Raji (cell line): ENCODE measurements around the gene DCST1.

ENCODE experiments used
- POLR2A ChIP-seq: IDR thresholded peaks from 2 replicates; pipeline ENCODE4 v1.6.1; 2011; ENCODE audit warnings: low read depth, low read length, control low read depth; ENCODE audit not compliant: insufficient read depth

The DCST1 gene

GRCh38 chr1:154998818-154999570 lies 34.6 kb upstream of the DCST1 start:
- peak; percentile 65 for TF ChIP-seq POLR2A

- TF ChIP-seq POLR2A = no peak
These were observed 33.8 kb upstream of the DCST1 start for GRCh38 chr1:154999571-155000410.

- no peak; the same call in 1 of the 2 replicates for TF ChIP-seq POLR2A
These were observed 33.3 kb upstream of the DCST1 start for GRCh38 chr1:155000411-155000725.

- TF ChIP-seq POLR2A = peak; percentile 56
These were observed 32.7 kb upstream of the DCST1 start for GRCh38 chr1:155000726-155001424.

- no peak for TF ChIP-seq POLR2A
These were observed 32.3 kb upstream of the DCST1 start for GRCh38 chr1:155001425-155001674.

GRCh38 chr1:155001675-155002463 lies 31.8 kb upstream of the DCST1 start:
- TF ChIP-seq POLR2A = peak; percentile 12; the same call in 1 of the 2 replicates

- TF ChIP-seq POLR2A = no peak
These were observed 31.0 kb upstream of the DCST1 start, which contains the start of gene ZBTB7B for GRCh38 chr1:155002464-155003226. Gene ZBTB7B (plus strand): TSS chr1:155002802. CDS start chr1:155014661, 11,859 bp downstream.

- 0 out of 2 replicates have a peak, but pooled peaks have one; percentile 18 for TF ChIP-seq POLR2A
These were observed 30.3 kb upstream of the DCST1 start for GRCh38 chr1:155003227-155003765.

GRCh38 chr1:155003766-155004351 lies 29.8 kb upstream of the DCST1 start:
- 0 out of 2 replicates have a peak, but pooled peaks have one; percentile 4 for TF ChIP-seq POLR2A

GRCh38 chr1:155004352-155005075 lies 29.1 kb upstream of the DCST1 start:
- TF ChIP-seq POLR2A = no peak

GRCh38 chr1:155005076-155006011 lies 28.3 kb upstream of the DCST1 start:
- TF ChIP-seq POLR2A = no peak

GRCh38 chr1:155006601-155007101 lies 27.0 kb upstream of the DCST1 start:
- TF ChIP-seq POLR2A = no peak
